Heart left ventricle (tissue), 13 donors: Measurements from ENCODE around the gene BACH2.
"Not testable (repeated sequence)": the region's sequence is repeated elsewhere in the genome, so short reads cannot be mapped to it uniquely, and the experiment has no call there.

Experiments
- POLR2A ChIP-seq, 2 donors: fragments of 450-650 bp; IDR thresholded peaks; one replicate each; pipeline ENCODE4 v1.6.1; 2017; ENCODE audit warnings: antibody characterized with exemption in 2 of 2, mild to moderate bottlenecking in 2 of 2, moderate library complexity in 2 of 2
- TF ChIP-seq, protein P1 (sequence below), 12 donors: fragments of 200-600 bp; sonication (generic) in 4 of 12; IDR thresholded peaks; one replicate each; pipeline versions ENCODE4 v1.5.0 to v1.8.0; 2018 to 2022; ENCODE audit warnings: antibody characterized with exemption in 12 of 12, mild to moderate bottlenecking in 5 of 12
- donor health status: ischemic (EF 13 %, LVEDD 7.1; RV severe dilation, severe dysfunction).
- donor health status: DM: no; HTN: yes; CAD: no.
- donor health status: DM: no; HTN: no; CAD: no.
- donor health status: ischemic (EF 25% LVEDD 6.9; RV normal size, moderate dysfunction).
- donor health status: ischemic (EF 25% LVEDD 5.7; RV mildly dilated, moderate dysfunction).
- donor health status: ischemic (EF 35%, LVEDD 5.7; RV mildly dilated, moderate dysfunction).
- donor health status: nonischemic (EF 11% LVEDD 7.7; RV severe dilation, severe dysfunction).
- donor health status: DM: yes; HTN: yes; CAD: no.
- donor health status: PGD.
- donor health status: ischemic (EF 29% LVEDD 5.4; RV normal size, mild dysfunction).
- donor health status: nonischemic (EF 23%, LVEDD 6.1; RV moderate dilation, normal function).

DNA sequence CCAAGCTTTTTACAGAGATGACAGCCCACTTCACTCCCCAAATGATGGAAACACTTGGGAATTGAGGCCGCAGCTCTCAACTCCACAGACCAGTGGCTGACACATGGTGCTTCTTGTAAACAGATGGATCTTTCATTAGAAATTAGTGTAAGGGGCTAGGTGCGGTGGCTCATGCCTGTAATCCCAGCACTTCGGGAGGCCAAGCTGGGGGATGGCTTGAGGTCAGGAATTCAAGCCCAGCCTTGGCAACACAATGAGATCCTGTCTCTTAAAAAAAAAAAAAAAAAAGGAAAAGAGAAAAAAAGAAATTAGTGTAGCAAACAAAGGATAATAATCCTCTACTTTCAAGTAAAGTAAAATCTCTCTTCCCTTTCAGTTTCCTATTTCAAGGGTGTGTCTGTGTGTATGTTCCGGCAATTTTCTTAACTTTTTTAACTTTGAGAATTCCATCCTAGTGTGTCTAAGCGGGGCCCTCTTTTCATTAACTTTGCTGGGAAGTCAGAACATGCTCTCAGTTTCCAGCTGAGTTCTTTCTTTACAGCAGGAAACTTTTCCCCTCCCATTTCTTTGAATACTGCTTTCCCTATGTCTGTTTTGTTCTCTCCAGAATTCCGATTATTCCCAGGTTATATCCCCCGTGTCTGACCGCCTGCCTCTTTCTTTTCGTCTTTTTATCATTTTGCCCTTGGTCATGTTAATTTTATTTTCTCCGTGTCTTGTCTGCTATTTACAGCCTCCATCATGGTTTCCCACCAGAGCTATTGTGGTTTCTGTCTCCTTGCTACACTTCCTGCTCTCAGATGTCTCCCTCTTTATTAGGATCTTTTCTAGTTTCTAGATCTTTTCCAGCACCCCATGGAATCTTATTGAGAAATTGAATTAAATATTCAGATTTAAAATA is 386.4 kb downstream of the BACH2 start:
- TF ChIP-seq, protein P1, sequence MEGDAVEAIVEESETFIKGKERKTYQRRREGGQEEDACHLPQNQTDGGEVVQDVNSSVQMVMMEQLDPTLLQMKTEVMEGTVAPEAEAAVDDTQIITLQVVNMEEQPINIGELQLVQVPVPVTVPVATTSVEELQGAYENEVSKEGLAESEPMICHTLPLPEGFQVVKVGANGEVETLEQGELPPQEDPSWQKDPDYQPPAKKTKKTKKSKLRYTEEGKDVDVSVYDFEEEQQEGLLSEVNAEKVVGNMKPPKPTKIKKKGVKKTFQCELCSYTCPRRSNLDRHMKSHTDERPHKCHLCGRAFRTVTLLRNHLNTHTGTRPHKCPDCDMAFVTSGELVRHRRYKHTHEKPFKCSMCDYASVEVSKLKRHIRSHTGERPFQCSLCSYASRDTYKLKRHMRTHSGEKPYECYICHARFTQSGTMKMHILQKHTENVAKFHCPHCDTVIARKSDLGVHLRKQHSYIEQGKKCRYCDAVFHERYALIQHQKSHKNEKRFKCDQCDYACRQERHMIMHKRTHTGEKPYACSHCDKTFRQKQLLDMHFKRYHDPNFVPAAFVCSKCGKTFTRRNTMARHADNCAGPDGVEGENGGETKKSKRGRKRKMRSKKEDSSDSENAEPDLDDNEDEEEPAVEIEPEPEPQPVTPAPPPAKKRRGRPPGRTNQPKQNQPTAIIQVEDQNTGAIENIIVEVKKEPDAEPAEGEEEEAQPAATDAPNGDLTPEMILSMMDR (IDR thresholded peaks at IDR 0.05), result not testable (repeated sequence)
- TF ChIP-seq POLR2A (IDR thresholded peaks at IDR 0.05), result not testable (repeated sequence)
